Caco-2 (cell line): ENCODE measurements around the gene HOXD11. TPM values are rescaled to one million over a fixed set of nuclear protein-coding genes. Genes with fewer than 3 reads are reported as not detected.
A peak's percentile ranks its signal among the peaks of the same experiment; 100 is the strongest.

ENCODE experiments used
- BruUV-seq: library from RNA; stranded (reverse); fragments of 400-500 nt; replicated peaks from 2 replicates; lab custom pipeline; 2021; lab: Mats Ljungman, UMichigan
- CTCF ChIA-PET: fragments of 300-600 bp; sonication (Branson Sonifier 250); formaldehyde crosslinking; loops from one replicate; lab custom pipeline; 2022; ENCODE audit warnings: antibody characterized with exemption; lab: Charles Lee
- POLR2A ChIA-PET: fragments of 300-600 bp; sonication (Branson Sonifier 250); formaldehyde crosslinking; loops from one replicate; lab custom pipeline; 2022; ENCODE audit warnings: antibody characterized with exemption; lab: Charles Lee
- DNase-seq, 2 experiments: peaks; one replicate each; pipeline versions ENCODE4 v3.0.0 to v3.0.0-alpha.2; 2020 to 2022
- H3K27me3 ChIP-seq: replicated peaks from 2 replicates; pipeline ENCODE4 v1.6.0; 2011; ENCODE audit warnings: low read length; ENCODE audit not compliant: control insufficient read depth, insufficient read depth
- H3K36me3 ChIP-seq: 2 replicates; pipeline ENCODE4 v1.5.1; 2011; ENCODE audit warnings: low read length; ENCODE audit not compliant: control insufficient read depth, insufficient read depth
- H3K4me1 ChIP-seq: fragments of 250-450 bp; sonication (Bioruptor Pico); 2 replicates; pipeline ENCODE4 v1.5.1; 2020; ENCODE audit warnings: mild to moderate bottlenecking
- H3K4me3 ChIP-seq: 2 replicates; pipeline ENCODE4 v1.5.1; 2011; ENCODE audit warnings: low read depth, mild to moderate bottlenecking, control low read depth, low read length
- H3K9me3 ChIP-seq: fragments of 250-450 bp; sonication (Bioruptor Pico); 2 replicates; pipeline ENCODE4 v1.5.1; 2020; ENCODE audit warnings: mild to moderate bottlenecking, moderate library complexity
- H3K27ac Mint-ChIP-seq: one replicate; pipeline ENCODE4 v1.8.0; 2022; ENCODE audit warnings: mixed read lengths; ENCODE audit not compliant: unreplicated experiment
- H3K27me3 Mint-ChIP-seq: one replicate; pipeline ENCODE4 v1.8.0; 2022; ENCODE audit warnings: mixed read lengths; ENCODE audit not compliant: insufficient read depth, unreplicated experiment
- H3K36me3 Mint-ChIP-seq: one replicate; pipeline ENCODE4 v1.8.0; 2022; ENCODE audit warnings: mild to moderate bottlenecking, mixed read lengths; ENCODE audit not compliant: insufficient read depth, unreplicated experiment
- H3K4me1 Mint-ChIP-seq: one replicate; pipeline ENCODE4 v1.8.0; 2022; ENCODE audit warnings: low read depth, mixed read lengths; ENCODE audit not compliant: unreplicated experiment
- H3K4me3 Mint-ChIP-seq: one replicate; pipeline ENCODE4 v1.8.0; 2022; ENCODE audit warnings: mild to moderate bottlenecking, moderate library complexity, mixed read lengths; ENCODE audit not compliant: unreplicated experiment
- H3K9me3 Mint-ChIP-seq: one replicate; pipeline ENCODE4 v1.8.0; 2022; ENCODE audit warnings: mixed read lengths; ENCODE audit not compliant: unreplicated experiment
- CTCF ChIP-seq, 2 experiments: fragments of 200-600 bp in 1 of 2; IDR thresholded peaks; 1 replicate in 1 of 2; 2 replicates in 1 of 2; pipeline versions ENCODE4 v1.5.1 to v1.8.0; 2011 to 2022; ENCODE audit warnings: antibody characterized with exemption in 1 of 2, control low read depth in 1 of 2, inconsistent platforms in 1 of 2, low read depth in 1 of 2, low read length in 1 of 2, mild to moderate bottlenecking in 1 of 2, moderate library complexity in 1 of 2; ENCODE audit not compliant: insufficient read depth in 1 of 2, severe bottlenecking in 1 of 2, unreplicated experiment in 1 of 2
- intact Hi-C: fragments of 100-400 bp; cut with micrococcal nuclease; formaldehyde crosslinking; loops from one replicate; pipeline ENCODE4 v1.10.0; 2022; ENCODE audit not compliant: unreplicated experiment
- total RNA-seq: library from RNA; stranded (reverse); gene quantifications from 2 replicates; pipeline ENCODE4 v1.2.3, GENCODE V29; 2022

HOXD11 gene
- total RNA-seq, 1 experiment from 2014 or later = not detected

GRCh38 chr2:176112375-176113302 lies 5.6 kb downstream of the HOXD11 start:
- no peaks in the 10 kb centered on the region for H3K4me1 ChIP-seq
- Mint-ChIP-seq H3K27ac (no peak overlapping the region), H3K36me3 (no peaks in the 10 kb centered on the region), H3K27me3 (peaks cover 54% of the 10 kb centered on the region), H3K9me3 (no peaks in the 10 kb centered on the region), H3K4me1 (no peaks in the 10 kb centered on the region), H3K4me3 (no peak overlapping the region)
- BruUV-seq = no TSS peak
- no peaks in the 10 kb centered on the region for H3K36me3 ChIP-seq
- H3K27me3 ChIP-seq = peaks cover 7% of the 10 kb centered on the region
- no peaks in the 10 kb centered on the region for H3K9me3 ChIP-seq
- no peak overlapping the region for H3K4me3 ChIP-seq
- no peak for DNase-seq
- intact Hi-C loops = no loop called here
- POLR2A ChIA-PET = no interaction called here
- CTCF ChIA-PET = interaction anchor here (0.6 to 1.6 kb wide), 3 partner anchors 9 to 539 kb away, joined by 3 to 5 read pairs (median 3); no protein-coding TSS in a partner anchor
- TF ChIP-seq CTCF (IDR thresholded peaks at IDR 0.05; ENCODE audit: insufficient read depth in 1 of 2, low read depth in 1 of 2, low read length in 1 of 2, severe bottlenecking in 1 of 2, unreplicated experiment in 1 of 2) = no peak

- ChIA-PET POLR2A (no interaction called here), CTCF (no interaction called here)
- peaks cover 8% of the 10 kb centered on the region for H3K27me3 ChIP-seq
- Mint-ChIP-seq H3K27me3 (peaks cover 58% of the 10 kb centered on the region), H3K9me3 (no peaks in the 10 kb centered on the region), H3K4me1 (no peaks in the 10 kb centered on the region), H3K36me3 (no peaks in the 10 kb centered on the region), H3K4me3 (peak overlapping the region; percentile 5), H3K27ac (no peak overlapping the region)
- intact Hi-C loops = no loop called here
- no peaks in the 10 kb centered on the region for H3K36me3 ChIP-seq
- H3K4me1 ChIP-seq = no peaks in the 10 kb centered on the region
- no peaks in the 10 kb centered on the region for H3K9me3 ChIP-seq
- H3K4me3 ChIP-seq = no peak overlapping the region
- no TSS peak for BruUV-seq
- DNase-seq = no peak
- TF ChIP-seq CTCF (IDR thresholded peaks at IDR 0.05; ENCODE audit: insufficient read depth in 1 of 2, low read depth in 1 of 2, low read length in 1 of 2, severe bottlenecking in 1 of 2, unreplicated experiment in 1 of 2) = no peak
Observed at GRCh38 chr2:176114120-176114929, 7.2 kb downstream of the HOXD11 start.

- Histone ChIP-seq H3K9me3 (no peaks in the 10 kb centered on the region), H3K36me3 (no peaks in the 10 kb centered on the region), H3K4me3 (no peak overlapping the region), H3K27me3 (peaks cover 8% of the 10 kb centered on the region), H3K4me1 (no peaks in the 10 kb centered on the region)
- Mint-ChIP-seq H3K4me1 (no peaks in the 10 kb centered on the region), H3K27me3 (peaks cover 58% of the 10 kb centered on the region), H3K36me3 (no peaks in the 10 kb centered on the region), H3K27ac (no peak overlapping the region), H3K9me3 (no peaks in the 10 kb centered on the region), H3K4me3 (no peak overlapping the region)
- no peak for DNase-seq
- no TSS peak for BruUV-seq
- TF ChIP-seq CTCF (IDR thresholded peaks at IDR 0.05; ENCODE audit: insufficient read depth in 1 of 2, low read depth in 1 of 2, low read length in 1 of 2, severe bottlenecking in 1 of 2, unreplicated experiment in 1 of 2) = no peak
- ChIA-PET CTCF (no interaction called here), POLR2A (no interaction called here)
- intact Hi-C loops = no loop called here
Observed at GRCh38 chr2:176114930-176115625, 8.0 kb downstream of the HOXD11 start.
